H1 (cell line): Measurements from ENCODE around the gene OBSCN. TPM values are rescaled to one million over a fixed set of nuclear protein-coding genes. Genes with fewer than 3 reads are reported as not detected.

Source experiments
- CHD2 ChIP-seq: IDR thresholded peaks from 2 replicates; pipeline ENCODE4 v1.6.1; 2012; ENCODE audit warnings: low read length, improper control_type of control experiment
- CHD7 ChIP-seq: fragments of 300-600 bp; sonication (generic); IDR thresholded peaks from 2 replicates; pipeline ENCODE4 v1.7.1; 2012; ENCODE audit warnings: low read length, moderate library complexity, mild to moderate bottlenecking, inconsistent platforms; ENCODE audit not compliant: insufficient replicate concordance
- CTCF ChIP-seq, 3 experiments: IDR thresholded peaks; 1 replicate in 2 of 3; 2 replicates in 1 of 3; pipeline versions ENCODE4 v1.5.1 to v1.6.1; 2011; ENCODE audit warnings: low read length in 3 of 3, mild to moderate bottlenecking in 3 of 3, inconsistent platforms in 2 of 3, low read depth in 1 of 3, moderate library complexity in 1 of 3; ENCODE audit not compliant: insufficient read depth in 1 of 3; ENCODE audit errors: control extremely low read depth in 1 of 3
- JUND ChIP-seq: IDR thresholded peaks from 2 replicates; pipeline ENCODE4 v1.6.1; 2011; ENCODE audit warnings: mild to moderate bottlenecking, improper control_type of control experiment, low read length
- TAF1 ChIP-seq: IDR thresholded peaks from 2 replicates; pipeline ENCODE4 v1.6.1; 2011; ENCODE audit warnings: mild to moderate bottlenecking, low read depth, low read length
- TBP ChIP-seq: IDR thresholded peaks from 2 replicates; pipeline ENCODE4 v1.6.1; 2011; ENCODE audit warnings: low read depth, low read length, improper control_type of control experiment
- polyA plus RNA-seq, 7 experiments: library from polyadenylated mRNA; depleted of rRNA in 3 of 7; stranded (reverse) in 5 of 7; unstranded in 2 of 7; fragments of >200 nt in 5 of 7; fragments of 200-250 nt in 2 of 7; gene quantifications; 1 replicate in 5 of 7; 2 replicates in 1 of 7; 4 replicates in 1 of 7; pipeline versions ENCODE4 v1.2.1 to v1.2.3, GENCODE V29; 2011 to 2013; ENCODE audit warnings: missing spikeins in 2 of 7, mixed read lengths in 2 of 7
- total RNA-seq: library from RNA; stranded (reverse); fragmentation: NEBNext Ultra II Directional; extraction: Animal tissue kit (Norgen Biotek cat#: 25700); gene quantifications from 2 replicates; pipeline ENCODE4 v1.2.1, GENCODE V29; 2021
- TF ChIP-seq, protein P1 (sequence below): IDR thresholded peaks from 2 replicates; pipeline ENCODE4 v1.6.1; 2011; ENCODE audit warnings: low read depth, mild to moderate bottlenecking, low read length; ENCODE audit not compliant: insufficient read depth

OBSCN gene
- total and polyA plus RNA-seq, 2 of the 8 experiments (the other 6 are each of a cell fraction or from before 2014, with no cell fraction given) = 7.5 to 28.4 TPM

DNA sequence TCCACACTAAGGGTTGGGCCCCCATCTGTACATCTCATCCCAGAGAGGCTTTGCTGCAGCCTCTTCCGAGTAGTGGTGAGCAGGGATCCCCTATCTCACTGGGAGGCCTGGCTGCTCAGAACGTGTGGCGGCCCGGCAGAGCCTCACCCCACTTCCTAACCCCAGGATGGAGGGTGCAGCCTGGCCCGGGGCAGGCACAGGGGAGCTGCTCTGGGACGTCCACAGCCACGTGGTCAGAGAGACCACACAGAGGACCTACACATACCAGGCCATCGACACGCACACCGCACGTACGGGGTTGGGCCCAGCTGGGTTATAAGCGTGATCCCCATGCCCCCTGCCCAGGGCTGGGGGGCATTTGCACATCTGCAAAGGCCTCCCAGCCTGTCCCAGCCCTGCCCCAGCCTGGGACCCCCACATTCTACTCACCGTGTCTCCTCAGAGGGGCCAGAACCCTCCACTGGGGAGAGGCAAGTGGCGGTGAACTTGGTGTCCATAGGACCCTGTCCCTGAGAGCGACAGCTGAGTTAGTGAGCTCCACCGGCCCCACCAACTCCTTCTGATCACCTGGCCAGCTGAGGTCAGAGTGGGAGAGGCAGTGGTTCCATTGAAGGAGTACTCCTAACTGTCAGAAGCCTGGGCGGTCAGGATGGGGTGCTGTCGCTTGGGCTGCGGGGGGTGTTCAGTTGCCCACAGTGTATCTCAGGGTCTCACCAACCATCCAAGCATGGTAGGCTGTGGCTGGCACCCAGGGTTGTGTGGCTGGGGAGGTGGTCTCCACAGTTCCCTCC, 157.6 kb downstream of the OBSCN start (continued):
- TF ChIP-seq CHD7 = no peak
- TF ChIP-seq TAF1 = no peak
- no peak for TF ChIP-seq TBP
- no peak for TF ChIP-seq CTCF (IDR thresholded peaks at IDR 0.05; ENCODE audit: control extremely low read depth in 1 of 3, insufficient read depth in 1 of 3, low read depth in 1 of 3, low read length in 3 of 3)
- TF ChIP-seq, protein P1, sequence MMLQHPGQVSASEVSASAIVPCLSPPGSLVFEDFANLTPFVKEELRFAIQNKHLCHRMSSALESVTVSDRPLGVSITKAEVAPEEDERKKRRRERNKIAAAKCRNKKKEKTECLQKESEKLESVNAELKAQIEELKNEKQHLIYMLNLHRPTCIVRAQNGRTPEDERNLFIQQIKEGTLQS = no peak
- TF ChIP-seq CHD2 = no peak
- TF ChIP-seq JUND = no peak
